ENCODE results near the gene MCM6.
"Not testable (repeated sequence)": the region's sequence is repeated elsewhere in the genome, so short reads cannot be mapped to it uniquely, and the experiment has no call there.

MCM6 gene

DNA sequence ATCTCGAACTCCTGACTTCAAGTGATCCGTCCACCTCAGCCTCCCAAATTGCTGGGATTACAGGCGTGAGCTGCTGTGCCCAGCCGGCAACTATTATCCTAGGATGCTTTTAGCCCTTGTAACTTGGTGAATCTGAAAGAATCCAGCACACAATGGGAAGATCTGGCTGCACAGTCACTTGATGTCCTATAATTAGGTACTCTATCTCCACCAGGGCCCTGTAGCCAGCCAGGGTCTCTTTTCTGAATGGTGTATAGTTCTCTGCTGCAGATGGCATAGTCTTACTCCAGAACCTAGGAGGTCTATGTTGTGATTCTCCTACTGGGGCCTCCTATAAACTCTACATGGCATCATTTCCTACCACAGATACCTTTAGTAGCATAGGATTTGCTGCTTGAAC, 13.9 kb upstream of the MCM6 start:
- intact Hi-C loops (cut with micrococcal nuclease), result no loop called here
- no peaks in the 10 kb centered on the region for H3K27me3 Mint-ChIP-seq
- H3K27ac Mint-ChIP-seq, result no peak overlapping the region
- H3K36me3 Mint-ChIP-seq (ENCODE audit: low read depth), result no peaks in the 10 kb centered on the region
- no peak overlapping the region for H3K4me3 Mint-ChIP-seq
- H3K9me3 Mint-ChIP-seq, result peaks cover 22% of the 10 kb centered on the region
- H3K4me1 Mint-ChIP-seq (ENCODE audit: low read depth), result peaks cover 31% of the 10 kb centered on the region

DNA sequence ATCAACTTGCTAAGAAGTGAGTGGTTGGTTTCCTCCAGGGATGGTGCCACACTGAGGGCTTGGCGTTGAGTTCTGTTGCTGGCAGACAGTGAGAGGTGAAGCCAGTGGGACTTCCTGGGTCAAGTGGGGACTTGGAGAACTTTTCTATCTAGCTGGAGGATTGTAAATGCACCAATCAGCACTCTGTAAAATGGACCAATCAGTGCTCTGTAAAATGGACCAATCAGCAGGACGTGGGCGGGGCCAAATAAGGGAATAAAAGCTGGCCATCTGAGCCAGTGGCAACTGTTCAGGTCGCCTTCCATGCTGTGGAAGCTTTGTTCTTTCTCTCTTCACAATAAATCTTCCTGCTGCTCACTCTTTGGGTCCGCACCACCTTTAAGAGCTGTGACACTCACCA, 12.3 kb upstream of the MCM6 start:
- H3K27ac Mint-ChIP-seq; H3K36me3 Mint-ChIP-seq (ENCODE audit: low read depth); H3K27me3 Mint-ChIP-seq; H3K4me3 Mint-ChIP-seq; intact Hi-C loops (cut with micrococcal nuclease): not testable (repeated sequence)
- H3K9me3 Mint-ChIP-seq, result peaks cover 22% of the 10 kb centered on the region
- peaks cover 26% of the 10 kb centered on the region for H3K4me1 Mint-ChIP-seq (ENCODE audit: low read depth)

DNA sequence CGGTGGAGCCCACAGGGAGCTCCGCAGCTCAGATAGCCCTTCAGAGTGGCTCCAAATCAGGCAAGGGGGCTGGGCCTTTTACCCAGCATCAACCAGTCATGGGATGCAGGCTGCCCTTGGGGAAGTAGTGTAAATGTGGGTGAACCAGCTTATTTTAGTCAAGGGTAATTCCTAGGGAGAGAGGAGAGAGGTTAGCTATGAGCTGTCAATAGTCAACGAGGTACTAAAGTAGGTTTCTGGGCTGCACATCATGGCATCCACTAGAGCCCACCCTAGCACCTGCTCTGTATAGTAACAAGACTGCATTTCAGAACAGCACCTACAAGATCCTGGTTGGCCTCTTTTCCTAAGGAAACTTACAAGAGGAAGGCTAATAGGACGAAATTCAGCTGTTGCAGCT, 9.5 kb upstream of the MCM6 start:
- H3K27me3 Mint-ChIP-seq, result no peaks in the 10 kb centered on the region
- H3K4me1 Mint-ChIP-seq (ENCODE audit: low read depth), result peaks cover 11% of the 10 kb centered on the region
- H3K27ac Mint-ChIP-seq, result no peak overlapping the region
- H3K9me3 Mint-ChIP-seq, result peaks cover 22% of the 10 kb centered on the region
- intact Hi-C loops (cut with micrococcal nuclease), result no loop called here
- no peak overlapping the region for H3K4me3 Mint-ChIP-seq
- H3K36me3 Mint-ChIP-seq (ENCODE audit: low read depth), result no peaks in the 10 kb centered on the region

DNA sequence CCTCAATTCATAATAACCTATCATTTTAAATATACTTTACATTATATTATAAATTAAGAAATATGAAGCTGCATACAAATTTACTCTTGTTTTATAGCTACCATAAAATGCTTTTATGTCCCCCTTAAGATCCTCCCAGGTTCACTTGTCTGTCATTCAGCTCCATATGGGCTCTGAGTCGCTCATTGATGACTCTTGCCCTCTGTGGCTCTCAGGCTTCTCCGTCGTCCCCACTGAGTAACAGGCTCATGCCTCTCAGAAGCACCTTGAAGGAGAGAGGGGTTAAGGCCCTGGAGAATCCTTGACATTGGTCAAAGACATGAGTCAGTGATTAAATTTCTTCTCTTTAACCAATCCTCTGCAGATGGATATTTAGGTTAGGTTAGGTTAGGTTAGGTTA, 6.2 kb upstream of the MCM6 start:
- H3K9me3 Mint-ChIP-seq, result no peaks in the 10 kb centered on the region
- no peak overlapping the region for H3K4me3 Mint-ChIP-seq
- H3K4me1 Mint-ChIP-seq (ENCODE audit: low read depth), result no peaks in the 10 kb centered on the region
- H3K36me3 Mint-ChIP-seq (ENCODE audit: low read depth), result no peaks in the 10 kb centered on the region
- no peak overlapping the region for H3K27ac Mint-ChIP-seq
- intact Hi-C loops (cut with micrococcal nuclease), result no loop called here
- H3K27me3 Mint-ChIP-seq, result no peaks in the 10 kb centered on the region

DNA sequence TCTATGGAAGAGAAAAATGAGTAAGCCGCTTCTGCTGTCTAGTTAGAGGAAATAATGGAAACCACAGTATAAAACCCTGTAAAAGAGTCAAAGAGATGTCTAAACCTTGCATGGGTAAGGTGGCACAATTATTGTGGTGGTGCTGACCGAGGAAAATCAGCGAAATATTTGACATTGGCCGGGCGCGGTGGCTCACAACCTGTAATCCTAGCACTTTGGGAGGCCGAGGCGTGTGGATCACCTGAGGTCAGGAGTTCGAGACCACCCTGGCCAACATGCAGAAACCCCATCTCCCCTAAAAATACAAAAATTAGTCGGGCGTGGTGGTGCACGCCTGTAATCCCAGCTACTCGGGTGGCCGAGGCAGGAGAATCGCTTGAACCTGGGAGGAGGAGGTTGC, 527 bp upstream of the MCM6 start:
- Mint-ChIP-seq H3K27ac (peak overlapping the region; percentile 82), H3K4me3 (peak overlapping the region; percentile 83), H3K4me1 (ENCODE audit: low read depth) (peaks cover 22% of the 10 kb centered on the region)
- H3K36me3 Mint-ChIP-seq (ENCODE audit: low read depth); H3K9me3 Mint-ChIP-seq; intact Hi-C loops (cut with micrococcal nuclease); H3K27me3 Mint-ChIP-seq: not testable (repeated sequence)

DNA sequence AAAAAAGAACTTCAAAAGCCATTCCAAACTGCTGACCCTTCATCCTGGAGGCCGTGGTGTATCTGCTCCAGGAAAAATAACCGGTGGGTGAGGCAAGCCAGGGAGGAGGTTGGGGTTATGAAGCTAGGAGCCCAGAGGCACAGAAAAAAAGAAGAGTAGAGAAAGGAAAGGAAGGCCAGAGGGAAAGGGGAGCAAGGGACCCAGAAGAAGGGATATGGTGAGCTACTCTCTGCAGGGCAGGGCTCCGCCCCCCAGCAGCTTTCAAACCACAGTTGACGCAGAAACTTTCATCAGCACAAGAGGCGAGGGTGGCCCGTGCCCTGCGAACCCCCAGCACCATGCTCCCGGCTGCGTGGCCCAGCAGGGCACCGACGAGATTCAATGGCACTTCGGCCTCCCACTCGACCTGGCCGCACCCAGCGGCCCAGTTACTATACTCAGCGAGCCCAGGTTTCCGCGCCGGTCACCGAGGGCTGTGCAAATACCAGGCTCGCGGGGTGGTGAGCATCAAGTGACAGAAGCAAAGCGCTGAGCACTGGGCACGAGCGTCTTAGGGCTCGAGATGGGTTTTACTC, 665 bp downstream of the MCM6 start:
- peak overlapping the region; percentile 83 for H3K4me3 Mint-ChIP-seq
- H3K27me3 Mint-ChIP-seq, result no peaks in the 10 kb centered on the region
- H3K27ac Mint-ChIP-seq, result peak overlapping the region; percentile 82
- intact Hi-C loops (cut with micrococcal nuclease), result loop anchor here (2.0 kb wide), 1 partner anchor 133 kb away; no protein-coding TSS in a partner anchor
- H3K9me3 Mint-ChIP-seq, result no peaks in the 10 kb centered on the region
- peaks cover 22% of the 10 kb centered on the region for H3K4me1 Mint-ChIP-seq (ENCODE audit: low read depth)
- peaks cover 18% of the 10 kb centered on the region for H3K36me3 Mint-ChIP-seq (ENCODE audit: low read depth)

DNA sequence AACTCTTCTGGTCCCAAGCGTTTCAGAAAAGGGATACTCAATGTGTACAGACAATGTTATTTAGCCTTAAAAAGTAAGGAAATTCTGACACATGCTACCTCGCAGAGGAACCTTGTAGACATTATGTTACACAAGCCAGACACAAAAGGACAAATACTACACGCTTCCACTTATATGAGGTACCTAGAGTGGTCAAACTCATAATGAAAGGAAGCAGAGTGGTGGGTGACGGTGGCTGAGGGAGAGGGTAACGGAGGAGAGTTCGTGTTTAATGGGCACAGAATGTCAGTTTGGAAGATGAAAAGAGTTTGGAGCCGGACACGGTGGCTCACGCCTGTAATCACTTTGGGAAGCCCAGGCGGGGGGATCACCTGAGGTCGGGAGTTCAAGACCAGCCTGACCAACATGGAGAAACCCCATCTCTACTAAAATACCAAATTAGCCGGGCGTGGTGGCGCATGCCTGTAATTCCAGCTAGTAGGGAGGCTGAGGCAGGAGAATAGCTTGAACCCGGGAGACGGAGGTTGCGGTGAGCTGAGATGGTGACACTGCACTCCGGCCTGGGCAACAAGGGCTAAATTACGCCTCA, 1.4 kb downstream of the MCM6 start:
- Mint-ChIP-seq H3K4me1 (ENCODE audit: low read depth) (peaks cover 22% of the 10 kb centered on the region), H3K36me3 (ENCODE audit: low read depth) (peaks cover 25% of the 10 kb centered on the region), H3K27me3 (no peaks in the 10 kb centered on the region), H3K4me3 (peak overlapping the region; percentile 83), H3K9me3 (no peaks in the 10 kb centered on the region), H3K27ac (peak overlapping the region; percentile 82)
- intact Hi-C loops (cut with micrococcal nuclease), result loop anchor here (2.0 kb wide), 1 partner anchor 132 kb away; no protein-coding TSS in a partner anchor

DNA sequence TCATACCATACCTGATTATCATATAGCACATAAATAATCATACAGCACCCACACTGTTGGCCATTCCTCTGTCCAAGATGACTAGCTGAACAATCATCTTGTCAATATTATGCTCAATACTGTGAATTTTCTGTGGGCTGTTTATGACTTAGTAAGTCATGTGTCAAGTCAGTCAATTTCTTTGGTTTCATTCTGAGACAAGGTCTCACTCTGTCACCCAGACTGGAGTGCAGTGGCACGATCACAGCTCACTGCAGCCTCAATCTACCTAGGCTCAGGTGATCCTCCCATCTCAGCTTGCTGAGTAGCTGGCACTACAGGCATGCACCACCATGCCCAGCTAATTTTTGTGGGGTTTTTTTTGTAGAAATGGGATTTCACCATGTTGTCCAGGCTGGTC, 5.7 kb downstream of the MCM6 start:
- no peak overlapping the region for H3K27ac Mint-ChIP-seq
- H3K4me3 Mint-ChIP-seq, result no peak overlapping the region
- peaks cover 20% of the 10 kb centered on the region for H3K4me1 Mint-ChIP-seq (ENCODE audit: low read depth)
- intact Hi-C loops (cut with micrococcal nuclease), result no loop called here
- peaks cover 68% of the 10 kb centered on the region for H3K36me3 Mint-ChIP-seq (ENCODE audit: low read depth)
- no peaks in the 10 kb centered on the region for H3K27me3 Mint-ChIP-seq
- no peaks in the 10 kb centered on the region for H3K9me3 Mint-ChIP-seq

DNA sequence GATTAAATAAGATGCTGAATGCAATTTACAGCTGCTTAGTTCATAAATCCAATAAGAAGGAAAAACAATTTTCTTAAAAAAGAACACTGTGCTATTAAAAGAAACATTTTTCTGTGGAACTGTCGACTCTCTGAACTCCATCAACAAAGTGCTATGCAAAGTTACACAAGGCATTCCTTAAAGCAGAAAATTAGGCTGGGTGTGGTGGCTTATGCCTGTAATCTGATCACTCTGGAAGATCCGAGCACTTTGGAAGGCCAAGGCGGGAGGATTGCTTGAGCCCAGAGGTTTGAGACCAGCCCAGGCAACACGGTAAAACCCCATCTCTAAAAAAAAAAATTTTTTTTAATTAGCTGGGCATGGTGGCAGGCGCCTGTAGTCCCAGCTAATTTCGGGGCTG, 13.0 kb downstream of the MCM6 start:
- H3K27ac Mint-ChIP-seq, result no peak overlapping the region
- intact Hi-C loops (cut with micrococcal nuclease), result no loop called here

DNA sequence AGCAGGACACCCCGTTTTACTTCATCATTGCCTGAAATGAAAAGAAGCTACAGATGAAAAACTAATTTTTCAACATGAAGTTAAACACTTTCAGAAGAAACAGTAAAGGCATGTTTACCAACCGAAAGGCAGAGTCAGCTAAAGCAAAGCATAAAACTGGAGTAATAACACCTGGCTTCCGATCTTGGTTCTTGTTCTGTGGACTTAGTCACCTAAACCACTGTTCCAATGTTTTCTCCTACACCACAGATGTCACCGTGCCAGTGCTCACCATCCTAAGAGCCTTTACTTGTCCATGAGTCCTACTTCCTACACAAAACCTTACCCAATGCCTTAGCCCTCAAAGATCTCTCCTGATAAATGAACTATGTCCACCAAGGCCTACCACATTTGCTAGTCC, 13.5 kb downstream of the MCM6 start:
- H3K27ac Mint-ChIP-seq, result no peak overlapping the region

More for the DNA sequence above, 13.0 kb downstream of the MCM6 start:
- Mint-ChIP-seq H3K36me3 (ENCODE audit: low read depth) (peaks cover 81% of the 10 kb centered on the region), H3K4me3 (no peak overlapping the region), H3K27me3 (no peaks in the 10 kb centered on the region), H3K9me3 (no peaks in the 10 kb centered on the region), H3K4me1 (ENCODE audit: low read depth) (no peaks in the 10 kb centered on the region)

DNA sequence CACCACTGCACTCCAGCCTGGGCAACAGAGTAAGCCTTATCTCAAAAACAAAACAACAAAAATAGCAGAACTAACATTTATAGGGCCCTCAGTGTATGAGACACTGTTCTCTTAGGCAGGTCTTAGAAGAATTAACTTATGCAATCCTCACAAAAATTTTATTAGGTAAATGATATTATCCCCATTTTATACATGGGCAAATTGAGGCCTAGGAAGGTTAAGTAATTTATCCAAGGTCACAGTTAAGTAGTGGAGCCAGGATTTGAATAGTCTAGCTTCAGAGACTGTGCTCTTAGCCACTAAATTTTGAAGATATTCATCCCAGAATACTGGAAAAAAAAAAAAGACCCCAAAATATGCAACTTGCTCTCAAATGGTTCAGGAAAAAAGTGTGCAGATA, 22.8 kb downstream of the MCM6 start:
- H3K4me1 Mint-ChIP-seq (ENCODE audit: low read depth), result no peaks in the 10 kb centered on the region
- no peak overlapping the region for H3K27ac Mint-ChIP-seq
- no peaks in the 10 kb centered on the region for H3K27me3 Mint-ChIP-seq
- no peaks in the 10 kb centered on the region for H3K9me3 Mint-ChIP-seq
- no peak overlapping the region for H3K4me3 Mint-ChIP-seq
- intact Hi-C loops (cut with micrococcal nuclease), result no loop called here
- peaks cover 71% of the 10 kb centered on the region for H3K36me3 Mint-ChIP-seq (ENCODE audit: low read depth)

More for the DNA sequence above, 13.5 kb downstream of the MCM6 start:
- Mint-ChIP-seq H3K27me3 (no peaks in the 10 kb centered on the region), H3K36me3 (ENCODE audit: low read depth) (peaks cover 81% of the 10 kb centered on the region), H3K9me3 (no peaks in the 10 kb centered on the region), H3K4me1 (ENCODE audit: low read depth) (no peaks in the 10 kb centered on the region), H3K4me3 (no peak overlapping the region)
- intact Hi-C loops (cut with micrococcal nuclease), result no loop called here

DNA sequence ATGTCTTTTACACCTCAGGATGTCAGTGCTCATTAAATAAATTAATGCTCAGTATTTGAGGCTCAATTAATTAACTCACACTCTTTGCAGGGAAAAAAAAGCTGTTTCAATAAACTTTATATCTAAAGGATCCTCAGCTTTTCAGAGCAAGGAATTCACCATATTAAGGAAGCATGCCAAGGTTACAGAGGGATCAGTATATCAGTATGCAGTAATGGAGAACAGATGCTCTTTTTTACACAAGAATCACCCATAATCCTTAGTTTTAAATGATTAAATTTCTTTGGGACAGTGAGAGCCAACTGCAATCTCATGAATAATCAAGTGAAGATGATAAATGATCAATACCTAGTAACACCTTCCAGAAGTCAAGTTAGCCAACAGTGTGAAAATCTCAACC, 24.4 kb downstream of the MCM6 start:
- intact Hi-C loops (cut with micrococcal nuclease), result no loop called here
- Mint-ChIP-seq H3K27me3 (no peaks in the 10 kb centered on the region), H3K27ac (no peak overlapping the region), H3K4me3 (no peak overlapping the region), H3K9me3 (no peaks in the 10 kb centered on the region), H3K36me3 (ENCODE audit: low read depth) (peaks cover 76% of the 10 kb centered on the region), H3K4me1 (ENCODE audit: low read depth) (no peaks in the 10 kb centered on the region)

DNA sequence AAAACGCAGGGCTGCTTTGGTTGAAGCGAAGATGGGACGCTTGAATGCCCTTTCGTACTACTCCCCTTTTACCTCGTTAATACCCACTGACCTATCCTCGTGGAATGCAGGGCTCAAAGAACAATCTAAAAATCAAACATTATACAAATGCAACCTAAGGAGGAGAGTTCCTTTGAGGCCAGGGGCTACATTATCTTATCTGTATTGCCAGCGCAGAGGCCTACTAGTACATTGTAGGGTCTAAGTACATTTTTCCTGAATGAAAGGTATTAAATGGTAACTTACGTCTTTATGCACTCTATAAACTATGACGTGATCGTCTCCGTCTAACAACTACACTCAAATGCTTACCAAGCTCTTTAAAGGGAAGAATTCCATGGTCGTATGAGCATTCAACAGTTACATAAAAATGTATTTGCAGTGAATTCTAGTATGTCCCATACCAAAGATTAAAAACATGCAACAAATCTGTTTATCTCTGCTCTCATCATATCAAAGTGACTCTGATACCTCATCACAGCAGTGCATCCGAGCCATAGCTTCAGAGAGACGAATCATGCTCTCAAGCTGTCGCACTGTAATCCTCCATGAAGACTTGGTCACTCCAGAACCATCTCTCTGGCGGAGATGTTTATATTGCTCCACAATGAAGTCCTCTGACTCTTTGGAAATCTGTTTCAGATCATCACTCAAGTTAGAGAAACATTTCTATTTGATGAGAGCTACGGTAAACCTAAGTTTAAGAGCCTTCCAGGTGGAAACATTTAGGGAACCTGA, 25.2 kb downstream of the MCM6 start:
- Mint-ChIP-seq H3K36me3 (ENCODE audit: low read depth) (peaks cover 76% of the 10 kb centered on the region), H3K4me3 (no peak overlapping the region), H3K9me3 (no peaks in the 10 kb centered on the region), H3K27ac (no peak overlapping the region), H3K4me1 (ENCODE audit: low read depth) (no peaks in the 10 kb centered on the region), H3K27me3 (no peaks in the 10 kb centered on the region)
- intact Hi-C loops (cut with micrococcal nuclease), result no loop called here

DNA sequence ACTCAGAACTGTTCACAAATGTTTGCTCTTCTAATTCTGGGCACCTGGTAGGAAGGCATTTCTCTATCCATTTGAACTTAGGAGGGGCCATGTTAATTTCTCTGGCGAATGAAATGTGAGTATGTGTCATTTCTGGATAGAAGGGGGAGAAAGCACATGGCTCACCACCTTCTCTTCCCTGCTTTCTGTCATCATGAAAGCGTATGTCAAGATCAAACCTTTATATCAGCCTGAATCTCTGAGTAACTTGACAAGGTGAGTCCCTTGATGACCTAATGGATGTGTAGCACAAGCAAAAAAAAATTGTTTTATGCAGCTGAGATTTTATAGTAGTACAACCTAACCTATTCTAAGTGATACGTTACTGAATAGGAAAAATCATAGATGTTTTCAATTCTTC, 27.2 kb downstream of the MCM6 start:
- Mint-ChIP-seq H3K4me1 (ENCODE audit: low read depth) (no peaks in the 10 kb centered on the region), H3K36me3 (ENCODE audit: low read depth) (peaks cover 73% of the 10 kb centered on the region), H3K9me3 (no peaks in the 10 kb centered on the region), H3K27me3 (no peaks in the 10 kb centered on the region), H3K27ac (no peak overlapping the region), H3K4me3 (no peak overlapping the region)
- intact Hi-C loops (cut with micrococcal nuclease), result no loop called here
